Daoy (cell line): ENCODE results near the gene SPINK4. TPM values are rescaled to one million over a fixed set of nuclear protein-coding genes. Genes with fewer than 3 reads are reported as not detected.

Experiments used
- DNase-seq: peaks from one replicate; pipeline ENCODE4 v3.0.0-alpha.2; 2015; ENCODE audit warnings: low read depth
- total RNA-seq: library from RNA; depleted of rRNA; stranded (reverse); fragments of >200 nt; shearing (Covaris generic); gene quantifications from 2 replicates; pipeline ENCODE4 v1.2.3, GENCODE V29; 2014

The SPINK4 gene
- total RNA-seq, 1 experiment from 2014 or later: not detected

DNA sequence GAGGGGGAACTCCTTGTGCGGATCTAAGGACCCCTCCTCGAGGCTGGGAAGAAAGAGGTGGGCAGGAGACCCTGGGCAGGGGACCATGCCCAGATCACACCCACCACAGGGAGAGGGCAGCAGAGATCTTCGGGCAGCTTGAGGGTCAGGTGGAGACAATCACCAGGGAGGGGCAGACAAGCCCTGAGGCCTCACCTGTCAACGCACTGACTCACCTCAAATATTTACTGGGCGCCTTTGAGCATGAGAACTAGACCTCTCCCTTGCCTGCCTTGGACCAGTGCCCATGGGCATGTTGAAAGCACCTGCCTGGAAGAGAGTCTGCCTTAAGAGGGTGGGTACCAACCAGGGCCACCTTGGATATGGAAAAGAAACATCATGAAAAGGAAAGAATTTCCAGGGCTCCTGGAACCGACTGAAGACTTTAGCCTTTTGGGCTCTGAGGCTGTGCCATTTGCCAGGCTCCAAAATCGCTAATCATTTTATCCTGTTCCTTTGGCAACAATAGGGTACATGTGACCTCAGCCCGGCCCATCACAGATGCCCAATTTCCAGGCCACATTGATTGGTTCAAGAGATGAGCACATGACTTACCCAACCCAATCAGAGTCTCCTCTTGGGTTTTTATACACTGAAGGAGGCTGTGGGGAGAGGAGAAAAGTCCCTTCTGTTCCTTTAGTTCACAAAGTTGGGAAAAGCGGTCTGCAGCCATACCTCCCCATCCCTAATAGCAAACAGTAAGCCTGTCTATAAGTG lies 10.4 kb upstream of the SPINK4 start:
- DNase-seq: peak; percentile 59

- no peak for DNase-seq
These were observed 9.0 kb upstream of the SPINK4 start for GRCh38 chr9:33230756-33231622.

DNA sequence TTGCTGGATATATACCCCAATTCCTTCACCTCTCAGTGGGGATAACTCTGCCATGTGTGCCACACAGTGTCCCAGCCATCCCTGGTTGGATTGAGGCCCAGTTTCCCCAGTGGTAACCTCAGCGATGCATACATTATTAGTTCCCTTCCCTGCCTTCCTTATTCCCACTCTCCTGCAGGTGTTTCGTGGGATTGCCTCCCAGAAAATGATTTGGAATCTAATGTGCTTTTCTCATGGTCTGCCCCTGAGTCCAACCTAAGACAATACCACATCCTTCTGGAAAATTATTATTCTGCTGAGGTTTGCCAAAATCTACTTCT lies 8.4 kb upstream of the SPINK4 start:
- no peak for DNase-seq

DNA sequence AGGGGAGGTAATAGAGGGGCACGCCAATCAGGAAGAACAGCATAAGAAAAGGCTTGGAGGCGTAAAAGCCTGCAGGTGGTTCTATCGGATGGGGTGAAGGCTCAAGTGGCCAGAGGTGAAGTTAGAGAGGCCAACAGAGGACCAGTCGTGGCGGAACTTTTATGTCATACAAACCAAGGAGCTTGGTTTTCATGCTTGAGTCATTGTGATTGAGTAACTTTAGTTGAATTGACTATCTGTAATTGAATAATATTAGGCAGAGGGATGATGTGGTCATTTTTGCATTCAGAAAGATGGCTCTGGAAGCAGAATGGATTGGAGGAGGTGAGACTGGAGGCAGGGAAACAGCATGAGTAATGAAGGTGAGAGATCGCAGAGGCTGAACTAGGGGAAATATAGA lies 7.2 kb upstream of the SPINK4 start:
- no peak for DNase-seq

GRCh38 chr9:33233626-33234342 lies 6.2 kb upstream of the SPINK4 start:
- peak; percentile 98 for DNase-seq

DNA sequence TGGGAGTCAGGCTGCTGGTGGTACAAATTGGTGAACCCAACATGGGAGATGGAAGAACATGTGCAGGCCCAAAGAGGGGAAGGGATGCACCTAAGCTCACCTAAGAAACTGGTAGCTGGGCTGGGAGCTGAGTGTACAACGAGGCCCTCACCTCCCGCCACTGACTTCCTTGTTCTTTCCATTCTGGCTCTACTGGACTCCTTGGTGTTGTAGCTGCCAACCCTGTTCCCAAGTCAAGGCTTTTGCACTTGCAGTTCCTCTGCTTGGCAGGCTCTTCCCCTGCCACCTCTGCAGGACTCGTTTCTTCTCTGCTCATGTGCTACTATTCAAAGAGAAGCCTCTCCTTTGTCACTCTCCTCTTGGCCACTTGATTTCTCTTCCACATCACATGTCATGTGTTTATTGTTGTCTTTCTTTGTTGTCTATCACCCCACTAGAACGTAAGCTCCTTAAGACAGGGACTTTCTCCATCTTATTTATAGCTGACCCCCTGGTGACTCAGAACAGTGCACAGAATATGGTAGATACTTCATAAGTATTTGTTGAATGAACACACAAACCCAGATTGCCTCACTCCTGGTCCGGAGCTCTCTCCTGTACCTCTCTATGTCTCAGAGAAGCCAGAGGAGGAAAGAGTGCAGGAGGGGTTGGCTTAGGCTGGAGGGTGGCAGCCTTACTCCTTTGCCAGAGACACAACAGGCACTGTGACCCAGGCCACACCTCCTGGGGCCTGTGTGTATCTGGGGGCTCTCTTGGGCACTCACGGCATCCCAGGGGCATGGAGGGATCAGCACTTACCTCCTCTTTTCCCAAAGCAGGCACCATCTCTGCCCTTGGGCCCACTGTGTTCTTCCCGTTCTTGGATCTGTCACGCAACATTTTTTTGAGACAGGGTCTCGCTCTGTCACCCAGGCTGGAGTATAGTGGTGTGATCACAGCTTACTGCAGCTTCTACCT lies 5.2 kb upstream of the SPINK4 start:
- no peak for DNase-seq

GRCh38 chr9:33236571-33236970 lies 3.4 kb upstream of the SPINK4 start:
- no peak for DNase-seq

- no peak for DNase-seq
These were observed 1.3 kb downstream of the SPINK4 start for GRCh38 chr9:33241298-33241697.

GRCh38 chr9:33242609-33243134 lies 2.7 kb downstream of the SPINK4 start:
- DNase-seq: no peak

DNA sequence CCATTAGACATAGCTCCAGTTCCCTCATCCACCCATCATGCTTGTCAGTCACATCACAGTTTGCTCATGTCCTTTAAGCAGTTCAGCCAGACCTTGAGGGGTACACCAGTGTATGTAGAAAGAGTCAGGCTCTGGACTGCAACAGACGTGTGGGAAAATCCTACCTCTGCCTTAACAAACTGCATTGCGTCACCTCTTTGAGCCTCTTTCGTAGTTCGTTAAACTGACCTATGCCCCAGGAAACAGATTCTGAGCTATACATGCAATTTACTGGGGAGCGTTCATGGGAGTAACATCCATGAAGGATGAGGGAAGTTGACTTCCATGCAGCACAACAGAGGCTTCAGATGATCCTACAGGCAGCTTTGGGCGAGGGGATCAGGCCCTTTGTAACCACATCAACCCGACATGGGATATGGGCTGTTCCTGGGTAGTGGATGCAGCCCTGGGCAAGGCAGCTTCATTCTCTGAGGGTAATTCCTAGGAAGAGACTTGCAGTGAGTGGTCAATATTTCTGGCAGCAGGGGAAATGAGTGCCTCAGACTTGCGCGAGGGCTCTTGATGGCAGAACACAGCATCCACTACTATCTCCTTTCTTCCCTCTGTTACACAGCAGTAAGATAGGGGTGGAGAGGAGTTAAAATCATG lies 4.3 kb downstream of the SPINK4 start:
- no peak for DNase-seq

GRCh38 chr9:33245341-33245740 lies 5.4 kb downstream of the SPINK4 start:
- no peak for DNase-seq

- no peak for DNase-seq
These were observed 6.4 kb downstream of the SPINK4 start for GRCh38 chr9:33246269-33246860.

- no peak for DNase-seq
These were observed 8.6 kb downstream of the SPINK4 start for GRCh38 chr9:33248606-33249005.

DNA sequence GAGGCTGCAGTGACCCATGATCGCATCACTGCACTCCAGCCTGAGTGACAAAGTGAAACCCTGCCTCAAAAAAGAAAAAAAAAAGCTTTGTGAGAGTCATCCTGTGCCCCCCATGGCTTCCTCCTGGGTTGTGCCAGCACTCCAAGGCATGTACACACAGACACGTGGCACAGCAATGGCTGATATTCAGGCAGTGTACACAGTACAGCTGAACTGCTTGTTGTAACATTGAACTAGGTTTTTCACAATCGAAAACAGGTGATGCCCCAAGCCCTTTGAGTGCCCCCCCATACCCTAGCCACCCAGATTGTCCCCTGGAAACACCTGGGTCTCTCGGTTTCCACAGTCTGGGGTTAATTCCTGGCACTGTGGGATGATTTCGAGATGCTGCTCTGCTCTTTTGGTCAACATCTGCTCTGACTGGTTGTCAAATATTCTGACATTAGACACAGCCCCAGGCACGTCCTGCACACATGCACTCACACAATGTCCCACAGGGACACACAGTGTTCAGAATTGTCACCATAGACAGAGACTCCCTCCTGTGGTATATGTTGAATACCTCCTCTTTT lies 9.2 kb downstream of the SPINK4 start:
- DNase-seq: peak; percentile 50

DNA sequence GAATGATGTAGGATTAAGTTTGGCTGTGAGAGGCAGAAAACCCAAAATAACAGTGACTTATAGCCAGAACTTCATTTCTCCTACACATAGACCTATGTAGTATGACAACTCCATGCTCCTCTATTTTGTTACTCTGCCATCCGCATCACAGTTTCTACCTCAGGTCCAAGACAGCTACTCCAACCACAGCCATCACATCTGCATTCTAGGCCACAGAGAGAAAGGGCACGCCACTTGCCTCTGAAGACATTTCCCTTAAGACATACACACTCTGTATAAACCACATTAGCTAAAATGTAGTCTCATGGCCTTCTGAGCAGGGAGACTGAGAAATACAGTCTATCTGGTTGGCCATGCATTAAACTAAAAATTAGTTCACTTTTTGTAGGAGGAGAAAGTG lies 10.0 kb downstream of the SPINK4 start:
- no peak for DNase-seq

GRCh38 chr9:33250458-33250995 lies 10.6 kb downstream of the SPINK4 start:
- no peak for DNase-seq

GRCh38 chr9:33254211-33254610 lies 14.2 kb downstream of the SPINK4 start:
- DNase-seq: no peak

GRCh38 chr9:33255014-33255413 lies 15.0 kb downstream of the SPINK4 start:
- no peak for DNase-seq

DNA sequence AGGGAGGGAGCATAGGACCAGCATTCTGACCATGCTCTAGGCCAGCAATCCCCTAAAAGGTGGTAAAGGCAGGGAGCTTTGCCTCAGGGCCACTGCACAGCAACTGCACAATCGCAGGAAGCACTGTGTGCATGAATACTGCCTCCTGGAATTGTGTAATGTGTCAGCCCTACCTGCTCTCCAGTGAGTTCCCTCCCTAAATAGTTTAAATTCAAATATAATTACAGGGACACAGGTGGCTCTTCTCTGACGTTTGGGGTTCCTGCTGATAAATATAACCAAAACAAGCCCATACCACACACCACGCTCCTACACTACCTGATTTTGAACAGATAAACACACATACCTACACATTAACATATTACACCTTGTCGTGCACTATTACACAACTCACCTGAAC lies 15.5 kb downstream of the SPINK4 start:
- no peak for DNase-seq

GRCh38 chr9:33256236-33256635 lies 16.3 kb downstream of the SPINK4 start:
- no peak for DNase-seq
